Measurements from ENCODE around the gene PRKCE. TPM values are rescaled to one million over a fixed set of nuclear protein-coding genes. Genes with fewer than 3 reads are reported as not detected.

Gene PRKCE
- total RNA-seq, 1 experiment from 2014 or later: 4.4 TPM

- Mint-ChIP-seq H3K9me3 (ENCODE audit: unreplicated experiment) (no peaks in the 10 kb centered on the region), H3K27ac (ENCODE audit: unreplicated experiment) (no peak overlapping the region), H3K4me3 (ENCODE audit: unreplicated experiment) (no peak overlapping the region), H3K36me3 (ENCODE audit: insufficient read depth, unreplicated experiment) (no peaks in the 10 kb centered on the region), H3K27me3 (ENCODE audit: insufficient read depth, unreplicated experiment) (no peaks in the 10 kb centered on the region), H3K4me1 (ENCODE audit: low read depth, unreplicated experiment) (no peaks in the 10 kb centered on the region)
- TF ChIP-seq CTCF (IDR thresholded peaks at IDR 0.05; ENCODE audit: insufficient read depth in 1 of 2, low read depth in 1 of 2, low read length in 1 of 2, severe bottlenecking in 1 of 2, unreplicated experiment in 1 of 2): no peak
- no TSS peak for BruUV-seq (replicated peaks)
- intact Hi-C loops (cut with micrococcal nuclease; ENCODE audit: unreplicated experiment): no loop called here
- H3K27me3 ChIP-seq (replicated peaks; ENCODE audit: control insufficient read depth, insufficient read depth, low read length): no peaks in the 10 kb centered on the region
- CTCF ChIA-PET: no interaction called here
- POLR2A ChIA-PET: no interaction called here
- H3K36me3 ChIP-seq (ENCODE audit: control insufficient read depth, insufficient read depth, low read length): no peaks in the 10 kb centered on the region
- no peak overlapping the region for H3K4me3 ChIP-seq (ENCODE audit: low read depth, low read length)
- H3K4me1 ChIP-seq: no peaks in the 10 kb centered on the region
- no peaks in the 10 kb centered on the region for H3K9me3 ChIP-seq
- DNase-seq: no peak
These were observed 499.0 kb downstream of the PRKCE start for GRCh38 chr2:46150445-46150955.

GRCh38 chr2:46151577-46151976, 500.1 kb downstream of the PRKCE start:
- H3K4me3 Mint-ChIP-seq (ENCODE audit: unreplicated experiment): no peak overlapping the region
- Histone ChIP-seq H3K27me3 (replicated peaks; ENCODE audit: control insufficient read depth, insufficient read depth, low read length) (no peaks in the 10 kb centered on the region), H3K9me3 (no peaks in the 10 kb centered on the region), H3K36me3 (ENCODE audit: control insufficient read depth, insufficient read depth, low read length) (no peaks in the 10 kb centered on the region), H3K4me3 (ENCODE audit: low read depth, low read length) (no peak overlapping the region), H3K4me1 (no peaks in the 10 kb centered on the region)
- H3K36me3 Mint-ChIP-seq (ENCODE audit: insufficient read depth, unreplicated experiment): no peaks in the 10 kb centered on the region
- intact Hi-C loops (cut with micrococcal nuclease; ENCODE audit: unreplicated experiment): no loop called here
- no peaks in the 10 kb centered on the region for H3K9me3 Mint-ChIP-seq (ENCODE audit: unreplicated experiment)
- POLR2A ChIA-PET: no interaction called here
- H3K27me3 Mint-ChIP-seq (ENCODE audit: insufficient read depth, unreplicated experiment): no peaks in the 10 kb centered on the region
- no TSS peak for BruUV-seq (replicated peaks)
- H3K27ac Mint-ChIP-seq (ENCODE audit: unreplicated experiment): no peak overlapping the region
- CTCF ChIA-PET: no interaction called here
- no peak for TF ChIP-seq CTCF (IDR thresholded peaks at IDR 0.05; ENCODE audit: insufficient read depth in 1 of 2, low read depth in 1 of 2, low read length in 1 of 2, severe bottlenecking in 1 of 2, unreplicated experiment in 1 of 2)
- no peak for DNase-seq
- no peaks in the 10 kb centered on the region for H3K4me1 Mint-ChIP-seq (ENCODE audit: low read depth, unreplicated experiment)

GRCh38 chr2:46153996-46154753, 502.7 kb downstream of the PRKCE start:
- no peaks in the 10 kb centered on the region for H3K4me1 Mint-ChIP-seq (ENCODE audit: low read depth, unreplicated experiment)
- no peak overlapping the region for H3K27ac Mint-ChIP-seq (ENCODE audit: unreplicated experiment)
- no peaks in the 10 kb centered on the region for H3K36me3 Mint-ChIP-seq (ENCODE audit: insufficient read depth, unreplicated experiment)
- H3K36me3 ChIP-seq (ENCODE audit: control insufficient read depth, insufficient read depth, low read length): no peaks in the 10 kb centered on the region
- no peaks in the 10 kb centered on the region for H3K9me3 Mint-ChIP-seq (ENCODE audit: unreplicated experiment)
- no TSS peak for BruUV-seq (replicated peaks)
- no peaks in the 10 kb centered on the region for H3K9me3 ChIP-seq
- no peak overlapping the region for H3K4me3 ChIP-seq (ENCODE audit: low read depth, low read length)
- CTCF ChIA-PET: no interaction called here
- no peak for DNase-seq
- no peak overlapping the region for H3K4me3 Mint-ChIP-seq (ENCODE audit: unreplicated experiment)
- intact Hi-C loops (cut with micrococcal nuclease; ENCODE audit: unreplicated experiment): no loop called here
- no peaks in the 10 kb centered on the region for H3K27me3 Mint-ChIP-seq (ENCODE audit: insufficient read depth, unreplicated experiment)
- no peaks in the 10 kb centered on the region for H3K27me3 ChIP-seq (replicated peaks; ENCODE audit: control insufficient read depth, insufficient read depth, low read length)
- H3K4me1 ChIP-seq: no peaks in the 10 kb centered on the region
- no peak for TF ChIP-seq CTCF (IDR thresholded peaks at IDR 0.05; ENCODE audit: insufficient read depth in 1 of 2, low read depth in 1 of 2, low read length in 1 of 2, severe bottlenecking in 1 of 2, unreplicated experiment in 1 of 2)
- POLR2A ChIA-PET: no interaction called here

All from Caco-2 (cell line).